Fibroblast of upper back skin (primary cell): ENCODE data around the gene ZFYVE1.
A peak's percentile ranks its signal among the peaks of the same experiment; 100 is the strongest.
"Not testable (repeated sequence)": the region's sequence is repeated elsewhere in the genome, so short reads cannot be mapped to it uniquely, and the experiment has no call there.

Source experiments
- DNase-seq: peaks from one replicate; pipeline ENCODE4 v3.0.0-alpha.2; 2013

Gene ZFYVE1

DNA sequence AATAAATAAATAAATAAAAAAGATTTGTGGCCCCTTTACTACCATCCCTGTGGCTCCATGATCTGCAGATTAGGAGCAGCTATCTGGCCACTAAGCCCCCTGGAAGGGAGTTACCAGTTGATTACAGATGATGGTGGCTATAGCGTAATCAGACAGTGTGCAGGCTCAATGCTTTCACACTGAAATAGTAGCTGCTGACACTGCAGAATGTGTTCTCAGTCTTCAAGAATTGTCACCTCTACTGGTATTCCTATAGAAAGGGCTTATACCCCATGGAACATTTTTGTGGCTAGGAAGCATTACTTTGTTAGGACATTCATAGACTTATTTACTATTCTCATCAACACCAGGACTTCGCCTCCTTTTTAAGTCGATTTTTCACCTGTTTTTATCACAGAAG is 69.7 kb downstream of the ZFYVE1 start:
- DNase-seq, result no peak

DNA sequence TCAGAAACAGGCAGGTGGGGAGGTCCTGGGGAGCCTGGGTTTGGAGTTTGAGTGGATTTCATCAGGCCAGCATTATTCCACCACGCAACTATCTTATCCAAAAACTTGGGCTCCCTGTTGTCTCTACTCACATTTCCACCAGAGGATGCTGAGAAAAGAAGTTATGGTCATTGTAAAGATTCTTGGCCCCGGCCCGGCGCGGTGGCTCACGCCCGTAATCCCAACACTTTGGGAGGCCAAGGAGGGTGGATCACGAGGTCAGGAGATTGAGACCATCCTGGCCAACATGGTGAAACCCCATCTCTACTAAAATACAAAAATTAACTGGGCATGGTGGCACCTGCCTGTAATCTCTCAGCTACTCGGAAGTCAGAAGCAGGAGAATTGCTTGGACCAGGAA is 70.2 kb downstream of the ZFYVE1 start:
- not testable (repeated sequence) for DNase-seq

DNA sequence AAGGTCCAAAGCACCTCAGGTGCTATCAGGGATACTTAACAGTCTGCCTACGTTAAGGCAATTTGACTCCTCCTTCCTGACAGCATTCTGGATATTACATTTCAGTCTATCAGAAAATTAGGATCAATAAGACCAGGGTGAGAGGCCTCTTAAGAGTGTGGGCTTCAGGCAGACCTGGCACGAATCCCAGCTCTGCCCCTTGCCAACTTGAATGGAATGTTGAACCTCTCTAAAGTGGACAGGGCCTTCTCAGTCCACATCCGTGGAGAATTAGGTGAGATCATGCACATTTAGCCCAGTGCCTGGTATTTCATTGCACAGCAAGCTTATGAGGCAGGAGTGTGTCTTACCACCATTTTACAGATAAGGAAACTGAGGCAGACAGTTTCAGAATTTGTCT is 74.7 kb downstream of the ZFYVE1 start:
- DNase-seq, result no peak

DNA sequence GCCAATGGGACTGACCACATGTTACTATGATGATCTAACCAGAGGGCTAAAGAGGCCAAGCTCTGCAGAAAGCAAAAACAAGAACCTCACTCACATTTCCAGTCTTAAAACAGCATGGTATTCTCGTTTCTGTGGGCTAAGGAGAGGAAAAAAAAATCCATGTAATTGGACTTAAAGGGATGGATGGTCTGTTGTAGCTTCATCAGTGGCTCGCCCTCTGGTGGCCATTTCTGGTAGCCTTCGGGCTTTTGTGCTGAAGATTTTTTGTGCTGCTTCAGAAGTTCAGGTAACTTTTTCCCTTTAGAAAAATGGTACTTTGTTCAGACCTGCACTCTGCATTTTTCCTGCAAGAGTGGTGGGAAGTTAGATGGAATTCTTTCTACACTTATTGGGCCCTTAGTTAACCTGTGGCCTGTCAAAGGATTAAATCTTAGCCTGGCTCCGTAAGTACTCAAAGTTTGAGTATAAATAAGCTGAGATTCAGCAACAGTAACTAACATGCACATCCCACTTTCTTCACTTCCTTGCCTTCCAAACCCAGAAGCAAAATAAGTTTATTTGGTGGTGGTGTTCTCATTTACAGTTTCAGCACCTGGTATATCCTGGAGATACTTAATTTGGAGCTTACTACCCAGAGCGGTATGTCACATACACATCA is 78.3 kb downstream of the ZFYVE1 start:
- peak; percentile 68 for DNase-seq

DNA sequence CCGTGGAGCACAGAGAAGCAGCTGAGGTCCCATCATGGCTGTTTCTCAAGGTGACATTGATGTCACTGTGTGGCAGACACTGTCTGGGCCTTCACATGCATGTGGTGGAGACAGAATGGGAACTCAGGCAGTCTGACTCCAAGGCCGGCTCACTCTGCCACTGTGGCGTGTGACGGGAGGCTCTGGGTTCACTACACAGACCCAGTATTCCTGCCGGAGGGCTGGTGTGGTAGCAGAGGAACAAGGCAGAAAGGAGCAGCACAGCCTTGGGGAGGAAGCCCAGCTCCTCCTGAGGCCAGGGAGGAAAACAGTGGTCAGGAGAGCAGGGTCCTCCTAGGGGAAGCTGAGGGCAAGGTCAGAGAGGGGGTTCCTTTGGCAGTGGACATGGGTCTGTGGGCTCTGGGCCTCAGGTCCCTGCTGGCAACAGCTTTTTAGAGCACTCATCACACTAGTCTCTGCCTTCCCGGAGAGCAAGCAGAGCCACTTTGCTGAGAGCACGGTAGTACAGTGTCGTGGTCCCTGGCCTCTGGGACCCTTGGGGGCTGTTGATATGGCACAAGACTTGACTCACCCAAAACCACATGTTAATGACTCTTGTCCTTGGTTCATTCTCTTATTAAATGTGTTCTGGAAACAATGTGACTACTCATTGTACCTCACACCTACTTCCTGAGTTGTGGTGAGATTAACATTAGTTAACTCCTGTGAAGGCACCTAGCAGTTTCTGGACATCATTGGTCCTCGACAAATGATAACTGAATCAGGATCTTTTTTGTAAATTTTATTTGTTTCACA is 79.3 kb downstream of the ZFYVE1 start:
- no peak for DNase-seq

DNA sequence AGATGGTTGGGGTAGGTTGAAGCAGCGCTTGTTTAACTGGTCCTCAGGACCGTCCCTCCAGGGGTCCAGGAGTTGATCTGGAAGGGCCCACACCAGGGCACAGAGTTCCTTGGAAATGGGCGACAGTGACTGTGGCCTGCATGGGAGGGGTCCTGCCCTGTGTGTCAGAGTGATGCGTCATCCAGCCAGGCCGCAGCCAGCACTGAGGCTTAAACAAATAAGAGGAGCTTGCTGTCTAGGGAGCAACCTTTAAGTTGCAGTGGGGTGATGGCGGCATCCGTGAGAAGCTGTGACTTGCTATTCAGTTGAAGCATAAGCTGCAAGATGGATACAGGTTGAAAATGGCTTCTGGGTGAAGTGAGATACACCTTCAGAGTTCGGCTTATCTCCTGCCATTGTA is 80.4 kb downstream of the ZFYVE1 start:
- peak; percentile 13 for DNase-seq

DNA sequence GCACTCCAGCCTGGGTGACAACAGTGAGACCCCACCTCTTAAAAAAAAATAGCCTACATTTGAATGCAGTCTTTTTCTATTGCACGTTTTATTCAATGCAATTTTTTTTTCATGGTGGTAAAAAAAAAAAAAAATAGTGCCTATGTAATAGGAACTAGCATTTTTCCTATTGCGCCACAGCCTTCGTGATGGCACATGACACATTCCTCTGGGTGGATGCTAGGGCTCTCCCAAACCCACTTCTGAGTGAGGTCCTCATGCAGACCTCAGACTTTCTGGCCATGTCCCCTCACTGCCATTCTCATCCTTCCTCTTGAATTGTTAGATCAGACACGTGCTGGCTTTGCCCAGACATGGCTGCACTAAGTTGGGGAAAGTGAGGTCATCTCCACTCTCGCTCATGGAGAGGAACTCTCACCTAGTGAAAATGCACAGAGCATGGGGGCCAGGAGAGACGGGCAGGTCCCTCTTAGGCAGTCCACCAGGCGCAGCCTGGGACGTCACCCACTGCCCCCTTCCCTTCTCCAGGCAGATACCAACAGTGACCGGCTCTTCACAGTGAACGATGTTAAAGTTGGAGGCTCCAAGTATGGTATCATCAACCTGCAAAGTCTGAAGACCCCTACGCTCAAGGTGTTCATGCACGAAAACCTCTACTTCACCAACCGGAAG is 81.4 kb downstream of the ZFYVE1 start:
- DNase-seq, result no peak

DNA sequence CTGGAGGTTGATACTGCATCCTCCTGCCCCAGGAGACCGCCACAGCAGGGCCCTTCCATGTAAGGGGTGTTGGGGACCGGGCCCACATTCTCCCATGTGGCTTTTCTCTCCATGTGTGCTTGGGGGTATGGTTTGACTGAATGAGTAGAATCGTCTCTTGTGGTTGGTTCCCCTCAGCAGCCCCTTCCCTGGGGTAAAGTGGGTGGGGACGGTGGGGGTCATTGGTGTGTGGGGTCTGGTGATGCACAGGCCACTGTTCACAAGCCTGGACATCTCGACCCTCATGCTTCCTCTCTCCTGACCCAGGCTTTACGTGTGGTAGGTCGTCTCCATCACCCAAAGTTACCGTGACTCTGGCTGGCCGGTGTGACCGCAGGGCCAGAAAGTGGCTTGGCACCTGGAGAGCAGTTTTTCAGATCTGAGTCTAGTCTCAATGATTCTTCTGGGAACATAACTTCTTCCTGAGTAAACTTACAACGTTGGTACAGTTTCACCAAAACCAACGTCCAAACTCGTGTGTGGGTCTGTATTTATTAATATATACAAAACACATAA is 83.0 kb downstream of the ZFYVE1 start:
- DNase-seq, result no peak

DNA sequence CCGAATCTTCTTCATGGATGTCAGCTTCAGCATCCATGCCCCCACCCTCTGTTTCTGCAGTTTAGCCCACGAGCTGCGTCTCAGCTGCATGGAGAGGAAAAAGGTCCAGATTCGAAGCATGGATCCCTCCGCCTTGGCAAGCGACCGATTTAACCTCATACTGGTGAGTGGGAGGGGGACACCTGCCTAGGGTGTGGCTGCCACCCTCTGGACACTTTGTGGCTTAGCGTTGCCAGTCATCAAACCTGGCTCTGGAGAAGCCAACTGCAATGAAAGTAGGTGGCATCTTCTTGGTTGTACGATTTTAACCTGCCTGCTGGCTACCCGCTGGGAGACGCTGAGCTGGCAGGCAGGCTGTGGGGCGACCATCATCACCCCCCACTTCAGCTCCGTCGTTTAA is 84.0 kb downstream of the ZFYVE1 start:
- no peak for DNase-seq

DNA sequence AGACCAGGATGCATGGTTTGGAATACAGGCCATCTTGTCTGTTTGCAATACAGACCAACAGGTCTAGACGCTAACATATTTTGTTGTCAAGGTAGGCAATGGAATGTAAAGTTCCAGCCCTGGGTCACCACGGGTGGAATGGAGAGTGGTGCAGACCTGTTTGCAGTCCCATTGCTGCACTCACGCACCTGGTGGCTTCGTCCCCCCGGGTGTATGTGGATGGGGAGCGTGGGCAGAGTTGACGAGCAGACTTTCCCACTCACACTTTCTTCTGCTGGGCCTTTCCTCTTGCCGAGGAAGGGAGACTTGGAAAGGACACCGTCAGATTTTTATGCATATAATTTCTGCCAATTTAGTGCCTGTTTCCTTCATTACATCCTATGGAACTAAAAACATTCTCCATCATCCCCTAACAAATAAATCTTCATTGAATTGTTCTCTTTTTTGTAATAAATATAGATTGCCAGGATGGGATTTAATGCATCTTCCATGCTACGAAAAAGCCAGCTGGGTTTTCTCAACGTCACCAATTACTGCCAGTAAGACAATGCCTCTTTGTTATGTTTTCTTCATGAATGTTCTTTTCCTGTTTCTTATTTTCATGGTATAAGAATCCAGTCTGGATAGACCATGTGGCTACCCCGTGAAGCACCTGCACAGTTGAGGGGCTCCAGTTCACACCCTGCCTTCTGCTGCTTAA is 85.5 kb downstream of the ZFYVE1 start:
- no peak for DNase-seq

DNA sequence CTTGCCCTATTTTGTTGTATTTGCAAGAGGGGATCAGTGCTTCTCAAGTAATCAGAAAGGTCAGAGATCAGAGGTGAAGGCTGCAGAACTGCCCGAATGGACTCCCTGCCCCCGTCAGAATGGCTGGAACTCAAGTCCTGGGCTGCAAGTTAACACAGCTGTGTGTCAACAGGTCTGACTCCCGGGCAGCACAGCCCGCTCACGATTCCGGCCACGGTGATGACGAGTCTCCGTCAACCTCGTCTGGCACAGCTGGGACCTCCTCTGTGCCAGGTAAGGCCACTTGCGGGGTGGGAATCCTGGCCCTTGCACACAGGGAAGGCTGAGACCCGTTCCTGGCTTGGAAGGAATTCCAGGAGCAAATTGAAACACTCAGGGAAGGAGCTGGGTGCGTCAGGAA is 87.3 kb downstream of the ZFYVE1 start:
- DNase-seq, result no peak

DNA sequence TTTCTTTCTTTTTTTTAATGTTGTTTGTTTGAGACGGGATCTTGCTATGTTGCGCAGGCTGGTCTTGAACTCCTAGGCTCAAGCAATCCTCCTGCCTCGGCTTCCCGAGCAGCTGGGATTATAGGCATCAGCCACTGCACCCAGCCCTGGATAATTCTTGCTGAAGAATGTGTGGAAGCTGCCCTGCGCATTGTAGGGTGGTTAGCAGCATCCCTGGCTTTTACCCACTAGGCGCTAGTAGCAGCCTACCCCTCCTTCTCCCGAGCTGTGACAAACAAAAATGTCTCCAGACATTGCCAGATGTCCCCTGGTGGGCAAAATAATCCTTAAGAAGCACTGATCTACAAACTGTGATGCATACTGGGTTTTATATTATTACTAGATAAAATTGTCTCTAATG is 94.0 kb downstream of the ZFYVE1 start:
- no peak for DNase-seq

DNA sequence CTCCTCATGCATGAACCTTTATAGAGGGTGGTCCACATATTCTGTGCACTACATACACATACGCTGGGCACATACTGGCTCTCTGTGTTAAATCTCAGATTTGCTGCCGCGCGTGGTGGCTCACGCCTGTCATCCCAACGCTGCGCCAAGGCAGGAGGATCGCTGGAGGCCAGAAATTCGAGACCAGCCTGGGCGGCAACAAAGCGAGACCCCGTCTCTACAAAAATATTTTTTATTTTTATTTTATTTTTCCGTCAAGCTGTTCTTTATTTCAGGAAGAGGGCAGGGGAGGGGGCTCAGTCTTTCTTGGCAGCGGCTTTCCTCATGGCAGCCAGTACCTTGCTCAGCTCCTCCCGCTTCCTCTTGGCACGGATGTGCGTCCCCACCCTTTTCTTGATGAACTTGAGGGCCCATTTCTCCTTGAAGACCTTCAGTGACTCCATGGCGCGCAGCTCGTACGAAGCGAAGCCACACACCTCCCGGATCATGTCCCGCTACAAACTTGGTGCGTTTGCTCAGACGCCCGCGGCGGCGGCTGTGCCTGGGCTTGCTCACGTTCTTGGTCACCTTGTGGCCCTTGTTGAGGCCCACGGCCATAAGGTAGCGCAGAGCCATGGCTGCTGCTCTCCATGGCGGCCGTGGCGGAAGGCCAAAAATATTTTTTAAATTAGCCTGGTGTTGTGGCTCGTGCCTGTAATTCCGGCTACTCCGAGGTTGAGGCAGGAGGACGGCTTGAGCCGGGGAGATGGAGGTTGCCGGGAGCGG is 97.4 kb downstream of the ZFYVE1 start:
- DNase-seq, result no peak

DNA sequence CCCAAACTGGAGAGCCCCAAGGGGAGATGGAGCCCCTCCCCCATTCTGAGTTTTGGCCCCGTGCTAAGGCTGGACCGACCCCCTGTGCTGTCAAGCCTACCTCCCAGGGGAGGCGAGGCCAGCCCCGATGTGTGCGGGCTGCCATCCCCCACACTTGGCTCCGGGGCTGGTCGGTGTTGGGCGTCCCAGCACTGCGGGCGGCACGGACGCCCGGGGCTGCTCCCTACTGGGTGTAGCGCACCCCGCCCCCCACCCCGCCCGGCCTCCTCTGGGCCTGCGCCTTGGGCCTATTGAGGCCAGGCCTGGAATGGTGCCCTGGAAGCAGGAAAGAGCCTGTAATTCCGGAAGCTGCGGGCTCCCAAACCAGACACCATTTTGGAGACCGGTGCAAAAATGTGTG is 98.0 kb downstream of the ZFYVE1 start:
- DNase-seq, result no peak

DNA sequence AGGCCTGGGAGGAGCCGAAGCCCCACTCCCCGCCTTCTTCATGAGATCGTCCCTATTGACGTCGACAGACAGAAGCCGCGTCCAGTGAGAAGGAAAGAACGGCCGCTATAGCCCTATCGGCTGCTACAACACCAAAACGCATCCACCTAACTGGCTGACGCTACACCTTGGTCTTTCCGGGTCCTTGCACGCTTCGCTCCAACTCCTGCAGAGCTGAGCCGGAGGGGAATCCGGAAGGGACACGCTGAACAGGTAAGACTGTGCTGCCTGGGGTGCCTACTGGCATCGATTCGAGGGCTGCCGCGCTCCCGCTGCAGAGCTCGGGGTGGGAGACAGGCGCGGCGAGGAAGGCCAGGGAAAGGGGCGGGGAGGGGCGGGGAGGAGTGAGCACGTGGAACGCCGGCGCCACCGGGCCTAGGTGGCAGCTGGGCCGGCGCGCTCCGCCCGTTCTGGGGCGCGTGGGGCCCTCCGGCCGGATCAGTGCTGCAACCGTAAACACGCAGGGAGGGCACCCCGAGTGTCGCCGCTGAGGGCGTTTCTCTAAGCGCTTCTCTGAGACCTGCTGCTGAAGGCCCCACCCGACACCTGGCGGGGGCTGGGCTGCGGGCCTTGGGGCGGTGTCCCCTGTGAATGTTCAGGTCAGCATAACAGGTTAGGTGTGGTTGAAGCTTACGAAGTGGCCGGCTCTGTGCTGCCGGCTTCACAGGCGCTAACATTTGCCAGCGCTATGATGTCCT is 100.4 kb downstream of the ZFYVE1 start, which contains the start of gene DCAF4:
DCAF4 (plus strand) TSS at position 173 of the 737 bp plus-strand sequence. CDS start 11,515 bp downstream, outside the sequence.
- peak; percentile 99 for DNase-seq

DNA sequence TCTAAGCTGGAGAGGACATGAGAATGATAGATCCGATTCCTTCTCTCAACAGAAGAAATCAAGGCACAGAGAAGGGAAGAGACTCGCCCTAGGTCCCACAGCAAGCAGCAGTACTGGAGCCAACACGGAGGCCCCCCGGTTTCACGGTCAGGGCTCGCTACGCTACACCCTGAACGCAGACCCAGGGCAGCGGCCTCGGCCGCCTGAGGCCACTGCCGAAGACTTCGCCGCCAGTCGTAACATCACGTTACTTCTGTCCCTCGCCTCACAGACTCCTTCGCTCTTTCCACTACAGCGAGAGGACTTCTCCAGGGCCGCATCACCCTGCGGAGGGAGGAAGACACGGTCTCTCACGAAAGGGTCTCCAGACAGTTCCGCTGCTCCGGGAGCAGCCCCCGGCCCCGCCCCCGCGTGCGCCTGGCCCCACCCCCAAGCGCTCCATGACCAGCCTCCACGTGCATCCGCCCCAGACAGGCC is 101.1 kb downstream of the ZFYVE1 start:
- DNase-seq, result no peak

DNA sequence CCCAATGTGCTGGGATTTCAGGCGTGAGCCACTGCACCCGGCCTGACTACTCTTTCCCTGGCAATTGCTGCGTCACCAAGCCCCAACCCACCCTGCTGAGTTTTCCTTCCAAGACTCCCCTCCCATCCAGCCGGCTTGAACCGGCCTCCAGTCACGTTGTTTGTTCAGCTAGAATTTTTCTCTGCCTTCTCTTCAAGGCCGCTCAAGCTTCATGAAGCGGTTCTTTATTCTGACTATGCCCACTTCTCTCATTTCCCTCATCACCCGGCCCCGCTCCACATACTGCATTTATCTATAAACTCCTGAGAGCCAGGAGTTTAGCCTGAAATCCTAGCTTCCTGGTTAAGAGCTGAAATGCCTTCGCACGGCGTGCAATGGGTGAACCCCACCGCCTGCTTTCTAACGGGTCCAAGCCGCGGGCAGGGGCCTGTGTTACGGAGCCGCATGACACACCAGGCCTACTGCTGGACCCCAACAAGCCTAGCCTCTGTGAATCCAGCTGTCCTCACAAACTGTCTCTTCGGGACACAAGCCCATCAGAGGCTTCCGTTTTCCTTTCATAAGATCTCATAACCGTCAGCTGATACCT is 101.6 kb downstream of the ZFYVE1 start:
- DNase-seq, result no peak

DNA sequence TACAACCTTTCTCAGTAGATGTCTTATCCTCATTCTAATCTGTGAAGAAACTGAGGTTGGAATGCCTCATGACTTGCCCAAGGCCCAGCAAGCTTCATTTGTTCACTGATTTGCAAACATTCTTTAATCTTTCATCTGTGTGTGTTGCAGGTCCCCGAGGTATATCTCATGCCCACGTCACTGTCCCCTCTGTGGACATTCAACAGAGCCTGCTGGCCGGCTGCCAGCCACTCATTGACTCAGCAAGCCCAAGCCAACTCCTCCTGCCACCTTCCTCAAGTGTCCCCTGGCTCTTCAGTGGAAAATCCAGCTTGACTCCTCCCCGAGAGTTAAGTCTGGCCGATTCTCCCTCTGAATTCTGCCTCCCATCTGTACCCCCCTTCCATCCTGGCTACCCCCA is 102.6 kb downstream of the ZFYVE1 start:
- no peak for DNase-seq

DNA sequence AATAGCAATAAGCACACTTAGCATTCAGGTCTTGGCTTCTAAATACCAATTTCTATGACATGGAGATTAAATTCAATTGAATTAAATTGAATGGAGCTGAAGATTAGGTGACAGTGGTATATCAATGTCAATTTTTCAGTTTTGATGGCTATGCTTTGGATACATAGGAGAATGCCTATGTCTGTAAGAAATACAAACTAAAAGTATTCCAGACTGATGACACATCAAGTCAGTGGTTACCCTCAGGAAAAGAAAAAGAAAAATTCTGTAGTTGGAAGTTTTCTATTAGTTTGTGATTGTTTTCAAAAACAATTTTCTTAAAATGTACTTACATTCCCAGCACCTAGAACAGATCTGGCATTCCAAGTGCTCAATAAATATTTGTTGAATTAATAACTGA is 105.5 kb downstream of the ZFYVE1 start:
- DNase-seq, result no peak

DNA sequence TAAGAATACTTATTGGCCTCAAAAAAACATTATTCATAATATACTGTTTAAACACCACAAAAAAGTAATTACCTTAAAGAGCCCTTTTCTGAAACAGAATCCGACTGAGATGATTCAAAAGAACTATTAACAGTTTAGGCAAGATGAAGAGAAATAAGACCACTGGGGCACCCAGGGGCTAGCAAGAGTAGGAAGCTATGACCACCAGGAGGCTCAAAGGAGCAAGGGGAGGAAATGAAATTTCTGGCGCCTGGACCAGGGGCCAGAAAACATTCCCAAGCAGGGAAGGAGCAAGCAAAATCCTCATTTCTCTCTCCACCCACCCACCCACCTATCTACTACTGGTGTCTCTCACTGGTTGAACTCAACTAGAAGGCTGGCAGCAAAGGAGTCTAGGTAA is 106.9 kb downstream of the ZFYVE1 start:
- no peak for DNase-seq
